Measurements from ENCODE around the gene C1QTNF12.

The C1QTNF12 gene

DNA sequence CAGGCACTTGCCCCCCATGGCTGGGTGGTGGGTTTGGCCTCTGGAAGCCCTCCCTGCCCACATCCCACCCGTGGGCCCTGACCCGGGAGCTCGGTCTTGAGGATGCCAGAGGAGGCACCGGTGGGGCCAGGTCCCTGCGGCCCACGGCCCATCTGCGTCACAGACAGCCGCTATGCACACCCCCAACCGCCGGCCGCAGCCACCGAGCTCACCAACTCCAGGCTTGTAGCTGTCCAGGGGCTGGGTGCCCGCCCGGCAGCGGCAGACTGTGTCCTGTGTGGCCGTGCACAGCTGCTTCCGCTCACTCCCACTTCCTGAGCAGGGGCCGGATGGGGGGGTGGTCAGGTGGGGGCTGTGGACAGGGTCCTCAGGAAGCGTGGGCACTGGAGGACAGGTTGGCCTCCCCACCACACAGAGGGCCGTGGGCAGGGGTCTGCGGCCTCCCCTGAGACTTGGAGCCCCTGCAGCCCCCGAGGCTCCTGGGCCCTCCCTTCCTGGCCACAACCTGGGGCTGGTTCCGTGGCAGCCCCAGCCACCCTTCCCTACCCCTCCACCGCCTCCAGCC lies 33.7 kb downstream of the C1QTNF12 start:
- Mint-ChIP-seq H3K27me3 (ENCODE audit: low read depth) (peaks cover 6% of the 10 kb centered on the region), H3K4me1 (peaks cover 7% of the 10 kb centered on the region), H3K27ac (no peak overlapping the region), H3K9me3 (no peaks in the 10 kb centered on the region), H3K4me3 (no peak overlapping the region), H3K36me3 (ENCODE audit: low read depth) (peaks cover 5% of the 10 kb centered on the region)
- TF ChIP-seq, protein P1, sequence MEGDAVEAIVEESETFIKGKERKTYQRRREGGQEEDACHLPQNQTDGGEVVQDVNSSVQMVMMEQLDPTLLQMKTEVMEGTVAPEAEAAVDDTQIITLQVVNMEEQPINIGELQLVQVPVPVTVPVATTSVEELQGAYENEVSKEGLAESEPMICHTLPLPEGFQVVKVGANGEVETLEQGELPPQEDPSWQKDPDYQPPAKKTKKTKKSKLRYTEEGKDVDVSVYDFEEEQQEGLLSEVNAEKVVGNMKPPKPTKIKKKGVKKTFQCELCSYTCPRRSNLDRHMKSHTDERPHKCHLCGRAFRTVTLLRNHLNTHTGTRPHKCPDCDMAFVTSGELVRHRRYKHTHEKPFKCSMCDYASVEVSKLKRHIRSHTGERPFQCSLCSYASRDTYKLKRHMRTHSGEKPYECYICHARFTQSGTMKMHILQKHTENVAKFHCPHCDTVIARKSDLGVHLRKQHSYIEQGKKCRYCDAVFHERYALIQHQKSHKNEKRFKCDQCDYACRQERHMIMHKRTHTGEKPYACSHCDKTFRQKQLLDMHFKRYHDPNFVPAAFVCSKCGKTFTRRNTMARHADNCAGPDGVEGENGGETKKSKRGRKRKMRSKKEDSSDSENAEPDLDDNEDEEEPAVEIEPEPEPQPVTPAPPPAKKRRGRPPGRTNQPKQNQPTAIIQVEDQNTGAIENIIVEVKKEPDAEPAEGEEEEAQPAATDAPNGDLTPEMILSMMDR (IDR thresholded peaks at IDR 0.05; ENCODE audit: unreplicated experiment in 3 of 3), result no peak

DNA sequence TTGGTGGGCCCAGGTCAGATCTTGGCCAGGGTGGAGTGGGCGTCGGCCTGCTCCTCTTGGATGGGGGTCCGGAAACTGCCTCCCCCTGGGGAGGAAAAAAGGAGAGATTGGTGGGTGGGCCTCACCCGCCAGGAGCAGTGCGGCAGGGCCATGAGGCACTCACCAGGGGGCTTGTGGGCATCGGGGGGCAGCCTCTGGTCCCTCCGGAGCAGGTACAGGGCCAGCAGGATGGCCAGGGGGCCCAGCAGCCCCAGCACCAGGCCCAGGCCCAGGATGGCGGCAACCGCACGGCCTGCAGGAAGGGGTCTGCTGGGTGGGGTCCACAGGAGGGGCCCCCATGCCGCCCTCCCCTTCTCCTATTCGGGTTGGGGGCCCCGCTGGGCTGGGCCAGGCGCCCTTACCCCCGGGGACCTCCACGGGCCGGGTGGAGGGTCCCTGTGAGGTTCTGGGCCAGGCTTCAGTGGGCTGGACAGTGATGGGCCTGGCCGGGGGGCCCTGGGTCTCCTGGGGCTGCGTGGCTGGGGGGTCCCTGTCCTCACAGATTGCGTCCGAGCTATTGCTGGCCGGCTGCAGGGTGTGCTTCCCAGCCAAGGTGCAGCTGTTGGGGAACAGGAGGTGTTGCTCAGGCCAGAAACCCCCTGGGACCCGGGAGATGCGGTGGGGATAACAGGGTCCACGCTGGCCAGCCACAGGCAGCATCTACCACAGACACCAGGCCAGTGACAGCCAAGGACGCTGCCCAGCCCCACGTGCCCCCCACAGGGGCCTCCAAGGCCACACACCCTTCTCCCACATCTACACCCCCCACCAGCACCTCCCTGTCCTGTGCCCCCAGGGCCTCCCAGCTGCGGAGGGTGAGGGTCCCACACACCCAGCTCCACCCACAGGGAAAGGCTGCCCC lies 34.7 kb downstream of the C1QTNF12 start:
- Mint-ChIP-seq H3K9me3 (no peaks in the 10 kb centered on the region), H3K4me3 (no peak overlapping the region), H3K27me3 (ENCODE audit: low read depth) (peaks cover 9% of the 10 kb centered on the region), H3K36me3 (ENCODE audit: low read depth) (peaks cover 4% of the 10 kb centered on the region), H3K27ac (no peak overlapping the region), H3K4me1 (peaks cover 9% of the 10 kb centered on the region)
- TF ChIP-seq, protein P1 (IDR thresholded peaks at IDR 0.05; ENCODE audit: unreplicated experiment in 3 of 3), result no peak

DNA sequence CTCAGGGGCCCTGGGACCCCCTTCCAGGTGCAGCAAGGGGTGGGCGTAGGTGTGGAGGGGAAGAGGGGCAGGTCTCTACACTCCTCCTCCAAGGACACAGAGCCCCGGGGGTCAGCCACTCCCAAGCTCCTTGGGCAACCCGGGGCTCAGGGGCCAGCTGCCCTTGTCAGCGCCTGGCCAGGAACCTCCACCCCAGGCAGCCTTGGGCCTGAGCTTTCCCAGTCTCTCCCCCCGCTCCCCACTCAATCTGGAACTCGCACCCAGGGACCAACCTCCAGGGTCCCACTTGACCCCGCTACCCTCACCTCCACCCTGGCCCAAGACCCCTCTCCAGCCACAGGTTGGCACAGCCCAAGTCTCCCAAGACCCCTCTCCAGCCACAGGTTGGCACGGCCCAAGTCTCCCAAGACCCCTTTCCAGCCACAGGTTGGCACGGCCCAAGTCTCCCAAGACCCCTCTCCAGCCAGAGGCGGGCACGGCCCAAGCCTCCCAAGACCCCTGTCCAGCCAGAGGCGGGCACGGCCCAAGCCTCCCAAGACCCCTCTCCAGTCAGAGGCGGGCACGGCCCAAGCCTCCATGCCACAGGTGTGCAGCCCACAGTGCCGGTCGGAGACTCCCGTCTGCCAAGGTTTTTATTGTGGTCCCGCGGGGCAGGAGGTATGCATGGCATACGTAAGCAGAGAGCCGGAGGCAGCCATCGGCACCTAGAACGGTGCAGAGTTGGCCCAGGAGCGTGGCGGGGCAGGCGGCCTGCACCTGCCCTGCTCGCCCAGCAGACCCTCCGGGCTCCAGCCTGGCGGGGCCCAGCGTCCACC lies 35.6 kb downstream of the C1QTNF12 start:
- H3K36me3 Mint-ChIP-seq (ENCODE audit: low read depth), result no peaks in the 10 kb centered on the region
- TF ChIP-seq, protein P1 (IDR thresholded peaks at IDR 0.05; ENCODE audit: unreplicated experiment in 3 of 3), result no peak
- H3K27me3 Mint-ChIP-seq (ENCODE audit: low read depth), result peaks cover 14% of the 10 kb centered on the region
- H3K4me1 Mint-ChIP-seq, result peaks cover 9% of the 10 kb centered on the region
- H3K4me3 Mint-ChIP-seq, result no peak overlapping the region
- no peaks in the 10 kb centered on the region for H3K9me3 Mint-ChIP-seq
- no peak overlapping the region for H3K27ac Mint-ChIP-seq

DNA sequence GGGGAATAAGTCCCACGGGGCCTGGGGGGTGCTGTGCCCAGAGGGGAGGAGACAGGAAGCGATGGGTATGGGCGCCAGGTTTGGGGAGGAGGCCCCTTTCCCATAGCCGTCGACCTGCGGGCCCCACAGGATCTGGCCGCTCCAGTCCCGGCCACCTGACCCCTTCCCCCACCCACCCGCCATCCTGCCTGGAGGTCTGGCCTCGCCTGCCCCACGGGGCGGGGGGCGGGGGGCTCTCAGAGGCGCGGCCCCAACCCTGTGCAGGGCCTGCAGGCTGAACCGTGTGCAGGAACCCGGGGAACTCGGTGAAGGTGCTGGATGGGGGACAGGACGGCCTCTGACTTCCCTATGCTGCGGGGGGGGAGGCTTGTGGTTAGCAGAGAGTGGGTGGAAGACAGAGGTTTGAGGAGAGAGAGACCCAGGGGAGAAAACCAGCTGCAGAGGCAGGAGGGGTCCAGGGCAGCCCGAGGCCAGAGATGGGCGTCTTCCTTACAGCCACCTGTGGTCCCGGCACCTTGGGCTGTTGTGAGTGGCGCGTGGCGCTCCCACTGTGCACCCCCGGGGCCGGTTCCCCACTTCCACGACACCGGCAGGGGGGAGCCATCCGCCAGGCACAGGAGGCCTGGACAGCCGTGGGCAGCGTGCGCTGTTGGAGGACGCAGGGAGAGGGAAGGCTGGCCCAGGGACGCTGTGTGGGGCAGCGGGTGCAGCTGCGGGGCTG lies 37.6 kb downstream of the C1QTNF12 start:
- H3K36me3 Mint-ChIP-seq (ENCODE audit: low read depth), result no peaks in the 10 kb centered on the region
- H3K4me3 Mint-ChIP-seq, result no peak overlapping the region
- H3K4me1 Mint-ChIP-seq, result peaks cover 9% of the 10 kb centered on the region
- H3K27ac Mint-ChIP-seq, result no peak overlapping the region
- no peaks in the 10 kb centered on the region for H3K9me3 Mint-ChIP-seq
- TF ChIP-seq, protein P1 (IDR thresholded peaks at IDR 0.05; ENCODE audit: unreplicated experiment in 3 of 3), result no peak
- peaks cover 14% of the 10 kb centered on the region for H3K27me3 Mint-ChIP-seq (ENCODE audit: low read depth)

DNA sequence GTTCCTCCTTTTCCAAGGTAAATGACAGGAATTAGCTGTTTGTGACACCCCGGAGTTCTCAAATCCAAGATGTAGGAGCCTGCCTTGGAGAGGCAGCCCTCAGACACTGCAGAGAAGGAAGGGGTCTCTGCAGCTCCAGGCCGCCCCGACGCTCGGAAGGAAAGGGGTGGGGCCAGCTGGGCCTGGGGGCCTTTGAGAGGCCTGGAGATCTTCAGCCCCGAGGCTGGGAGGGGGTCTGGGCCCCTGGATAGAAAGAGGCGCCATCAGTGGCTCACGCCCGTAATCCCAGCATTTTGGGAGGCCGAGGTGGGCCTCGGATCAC lies 39.0 kb downstream of the C1QTNF12 start:
- Mint-ChIP-seq H3K36me3 (ENCODE audit: low read depth) (no peaks in the 10 kb centered on the region), H3K27me3 (ENCODE audit: low read depth) (peaks cover 14% of the 10 kb centered on the region), H3K9me3 (no peaks in the 10 kb centered on the region), H3K27ac (no peak overlapping the region), H3K4me3 (no peak overlapping the region), H3K4me1 (peaks cover 9% of the 10 kb centered on the region)
- TF ChIP-seq, protein P1 (IDR thresholded peaks at IDR 0.05; ENCODE audit: unreplicated experiment in 3 of 3), result no peak

All from nephron (organoid).